Measurements from ENCODE around the gene PCBD2.
"Not testable (repeated sequence)": the region's sequence is repeated elsewhere in the genome, so short reads cannot be mapped to it uniquely, and the experiment has no call there.

DNA sequence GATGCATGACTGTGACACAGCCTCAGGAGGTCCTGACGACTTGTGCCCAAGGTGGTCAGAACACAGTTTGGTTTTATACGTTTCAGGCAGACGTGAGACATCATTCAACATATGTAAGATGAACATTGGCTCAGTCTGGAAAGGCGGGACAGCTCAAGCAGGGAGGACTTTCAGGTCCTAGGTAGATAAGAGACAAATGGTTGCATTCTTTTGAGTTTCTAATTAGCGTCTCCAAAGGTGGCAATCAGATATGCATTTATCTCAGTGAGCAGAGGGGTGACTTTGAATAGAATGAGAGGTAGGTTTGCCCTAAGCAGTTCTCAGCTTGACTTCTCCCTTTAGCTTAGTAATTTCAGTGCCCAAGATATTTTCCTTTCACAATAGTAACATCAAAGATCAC lies 85.3 kb downstream of the PCBD2 start:
- TF ChIP-seq, protein P1, sequence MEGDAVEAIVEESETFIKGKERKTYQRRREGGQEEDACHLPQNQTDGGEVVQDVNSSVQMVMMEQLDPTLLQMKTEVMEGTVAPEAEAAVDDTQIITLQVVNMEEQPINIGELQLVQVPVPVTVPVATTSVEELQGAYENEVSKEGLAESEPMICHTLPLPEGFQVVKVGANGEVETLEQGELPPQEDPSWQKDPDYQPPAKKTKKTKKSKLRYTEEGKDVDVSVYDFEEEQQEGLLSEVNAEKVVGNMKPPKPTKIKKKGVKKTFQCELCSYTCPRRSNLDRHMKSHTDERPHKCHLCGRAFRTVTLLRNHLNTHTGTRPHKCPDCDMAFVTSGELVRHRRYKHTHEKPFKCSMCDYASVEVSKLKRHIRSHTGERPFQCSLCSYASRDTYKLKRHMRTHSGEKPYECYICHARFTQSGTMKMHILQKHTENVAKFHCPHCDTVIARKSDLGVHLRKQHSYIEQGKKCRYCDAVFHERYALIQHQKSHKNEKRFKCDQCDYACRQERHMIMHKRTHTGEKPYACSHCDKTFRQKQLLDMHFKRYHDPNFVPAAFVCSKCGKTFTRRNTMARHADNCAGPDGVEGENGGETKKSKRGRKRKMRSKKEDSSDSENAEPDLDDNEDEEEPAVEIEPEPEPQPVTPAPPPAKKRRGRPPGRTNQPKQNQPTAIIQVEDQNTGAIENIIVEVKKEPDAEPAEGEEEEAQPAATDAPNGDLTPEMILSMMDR (IDR thresholded peaks at IDR 0.05; ENCODE audit: borderline replicate concordance, extremely low read depth, low read length, poor library complexity, severe bottlenecking): not testable (repeated sequence)
- TF ChIP-seq EZH2 (IDR thresholded peaks at IDR 0.05; ENCODE audit: borderline replicate concordance, low read depth, low read length, severe bottlenecking): not testable (repeated sequence)

Data from DND-41 (cell line).